Left cardiac atrium (tissue), 4 donors: Measurements from ENCODE around the gene DOCK6. TPM values are rescaled to one million over a fixed set of nuclear protein-coding genes. Genes with fewer than 3 reads are reported as not detected.
A peak's percentile ranks its signal among the peaks of the same experiment; 100 is the strongest.
"Not testable (repeated sequence)": the region's sequence is repeated elsewhere in the genome, so short reads cannot be mapped to it uniquely, and the experiment has no call there.

ENCODE experiments used
- ATAC-seq, 2 donors: fragments of 200-7000 bp; cut with Tn5 transposase; one replicate each; pipeline ENCODE4 v1.9.1; 2020; ENCODE audit warnings: mild to moderate bottlenecking in 2 of 2, moderate library complexity in 2 of 2
- DNase-seq: peaks from one replicate; pipeline ENCODE4 v3.0.0-alpha.2; 2020
- intact Hi-C, 2 donors: fragments of 100-400 bp; cut with DNase I; formaldehyde crosslinking; loops; one replicate each; pipeline versions ENCODE4 v1.14.1 to v1.15.1; 2022 to 2023
- total RNA-seq, 2 donors: library from RNA; stranded (reverse); fragmentation: NEBNext Ultra II Directional; extraction: Animal tissue kit (Norgen Biotek cat#: 25700); gene quantifications; one replicate each; pipeline ENCODE4 v1.2.1, GENCODE V29; 2021
- donor health status: DM: no; HTN: yes; CAD: no.
- donor health status: DM: no; HTN: yes; CAD: no; lungs with severe emphysema.
- donor health status: DM: yes; HTN: yes; CAD: no.
- donor health status: Dilated cardiomyopathy.

DOCK6 gene
- total RNA-seq, 2 donors from 2014 or later: 37.5 to 61.1 TPM

GRCh38 chr19:11192957-11193939, 69.1 kb downstream of the DOCK6 start:
- ATAC-seq (no peak), DNase-seq (peak; percentile 25)
- intact Hi-C loops: no loop called here

- DNase-seq (no peak), ATAC-seq (no peak)
- intact Hi-C loops: no loop called here
Observed at GRCh38 chr19:11191934-11192333, 70.4 kb downstream of the DOCK6 start.

- ATAC-seq (peak; percentile 61 to 86), DNase-seq (peak; percentile 88)
- intact Hi-C loops: no loop called here
Observed at GRCh38 chr19:11191273-11191755, 71.0 kb downstream of the DOCK6 start.

GRCh38 chr19:11190501-11190900, 71.8 kb downstream of the DOCK6 start:
- ATAC-seq (no peak), DNase-seq (no peak)
- intact Hi-C loops: no loop called here

- ATAC-seq (no peak), DNase-seq (no peak)
- intact Hi-C loops: no loop called here
Observed at GRCh38 chr19:11187441-11187840, 74.9 kb downstream of the DOCK6 start.

GRCh38 chr19:11182994-11183393, 79.3 kb downstream of the DOCK6 start:
- intact Hi-C loops: no loop called here
- ATAC-seq: no peak
- DNase-seq: no peak

- DNase-seq: no peak
- no peak for ATAC-seq
- intact Hi-C loops: no loop called here
Observed at GRCh38 chr19:11181488-11181887, 80.8 kb downstream of the DOCK6 start.

GRCh38 chr19:11180975-11181374, 81.3 kb downstream of the DOCK6 start:
- intact Hi-C loops, DNase-seq, ATAC-seq: not testable (repeated sequence)

- ATAC-seq: peak; percentile 32 to 66
- DNase-seq: no peak
- intact Hi-C loops: no loop called here
Observed at GRCh38 chr19:11180346-11180745, 82.0 kb downstream of the DOCK6 start.

GRCh38 chr19:11179716-11180297, 82.5 kb downstream of the DOCK6 start:
- intact Hi-C loops: no loop called here
- ATAC-seq (no peak), DNase-seq (no peak)

GRCh38 chr19:11179145-11179465, 83.2 kb downstream of the DOCK6 start:
- intact Hi-C loops, ATAC-seq, DNase-seq: not testable (repeated sequence)

GRCh38 chr19:11177592-11177991, 84.7 kb downstream of the DOCK6 start:
- intact Hi-C loops: no loop called here
- no peak for ATAC-seq
- no peak for DNase-seq

GRCh38 chr19:11176466-11177193, 85.7 kb downstream of the DOCK6 start:
- intact Hi-C loops: no loop called here
- DNase-seq (no peak), ATAC-seq (no peak)

GRCh38 chr19:11175920-11176319, 86.4 kb downstream of the DOCK6 start:
- DNase-seq (no peak), ATAC-seq (no peak)
- intact Hi-C loops: no loop called here

GRCh38 chr19:11174336-11174735, 88.0 kb downstream of the DOCK6 start:
- intact Hi-C loops: no loop called here
- no peak for DNase-seq

GRCh38 chr19:11173516-11174155, 88.7 kb downstream of the DOCK6 start:
- ATAC-seq: no peak
- intact Hi-C loops: no loop called here
- DNase-seq: no peak

More at GRCh38 chr19:11174336-11174735, 88.0 kb downstream of the DOCK6 start:
- ATAC-seq: no peak

GRCh38 chr19:11172576-11172975, 89.7 kb downstream of the DOCK6 start:
- ATAC-seq: no peak
- no peak for DNase-seq
- intact Hi-C loops: no loop called here

GRCh38 chr19:11171144-11171543, 91.2 kb downstream of the DOCK6 start:
- ATAC-seq (no peak), DNase-seq (no peak)
- intact Hi-C loops: no loop called here

- ATAC-seq (no peak), DNase-seq (no peak)
- intact Hi-C loops: no loop called here
Observed at GRCh38 chr19:11169896-11170678, 92.2 kb downstream of the DOCK6 start.
